Activated T-helper 2 cell treated with anti-CD3 and anti-CD28 coated beads, Interferon-gamma antibody, Interleukin-2, Interleukin-4, amounts not matched to agents 10 μg/mL and 5 μg/mL and 100 μg/mL, durations not matched to agents 14 hours and 24 hours and 36 hours (primary cell): ENCODE data around the gene AMIGO1. TPM values are rescaled to one million over a fixed set of nuclear protein-coding genes. Genes with fewer than 3 reads are reported as not detected.

Experiments used
- DNase-seq: peaks from one replicate; pipeline ENCODE4 v3.0.0; 2021; ENCODE audit warnings: low spot score
- H3K27ac Mint-ChIP-seq: one replicate; pipeline ENCODE4 v1.8.0; 2021; ENCODE audit warnings: mixed read lengths
- H3K27me3 Mint-ChIP-seq: one replicate; pipeline ENCODE4 v1.8.0; 2021; ENCODE audit warnings: low read depth, mixed read lengths
- H3K36me3 Mint-ChIP-seq: one replicate; pipeline ENCODE4 v1.8.0; 2021; ENCODE audit warnings: low read depth, mixed read lengths
- H3K4me1 Mint-ChIP-seq: one replicate; pipeline ENCODE4 v1.8.0; 2021; ENCODE audit warnings: low read depth, mixed read lengths
- H3K4me3 Mint-ChIP-seq: one replicate; pipeline ENCODE4 v1.8.0; 2021; ENCODE audit warnings: low read depth, mild to moderate bottlenecking, moderate library complexity, mixed read lengths
- H3K9me3 Mint-ChIP-seq: one replicate; pipeline ENCODE4 v1.8.0; 2021; ENCODE audit warnings: mixed read lengths
- intact Hi-C: fragments of 100-400 bp; cut with micrococcal nuclease; formaldehyde crosslinking; loops from one replicate; pipeline ENCODE4 v1.15.1; 2023
- total RNA-seq: library from RNA; stranded (reverse); gene quantifications from 2 replicates; pipeline ENCODE4 v1.2.3, GENCODE V29; 2022

Gene AMIGO1
- total RNA-seq, 1 donor from 2014 or later, result 0.66 TPM

DNA sequence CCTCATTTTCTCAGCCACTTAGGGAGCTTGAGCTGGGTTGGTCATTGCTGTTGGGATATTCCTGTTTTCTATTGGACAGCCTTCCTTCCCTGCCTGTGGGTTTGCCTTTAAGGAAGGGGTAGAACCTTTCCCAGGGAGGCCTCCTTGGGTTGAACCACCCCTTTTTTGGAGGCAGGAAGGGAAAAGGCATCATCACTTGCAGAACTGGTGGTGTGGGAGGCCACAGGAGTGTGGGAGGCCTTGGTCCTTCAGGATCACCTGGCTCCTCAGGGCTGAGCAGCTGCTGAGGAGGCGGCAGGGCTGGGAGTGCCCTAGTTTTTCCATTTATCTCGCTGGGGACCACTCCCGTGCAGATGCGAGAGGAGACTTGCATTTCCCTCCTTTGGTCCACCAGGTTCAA, 16.3 kb downstream of the AMIGO1 start:
- intact Hi-C loops, result no loop called here
- Mint-ChIP-seq H3K27me3 (no peaks in the 10 kb centered on the region), H3K27ac (no peak overlapping the region), H3K9me3 (no peaks in the 10 kb centered on the region), H3K4me1 (peaks cover 24% of the 10 kb centered on the region), H3K4me3 (peak overlapping the region; percentile 2), H3K36me3 (peaks cover 36% of the 10 kb centered on the region)
- DNase-seq, result no peak

DNA sequence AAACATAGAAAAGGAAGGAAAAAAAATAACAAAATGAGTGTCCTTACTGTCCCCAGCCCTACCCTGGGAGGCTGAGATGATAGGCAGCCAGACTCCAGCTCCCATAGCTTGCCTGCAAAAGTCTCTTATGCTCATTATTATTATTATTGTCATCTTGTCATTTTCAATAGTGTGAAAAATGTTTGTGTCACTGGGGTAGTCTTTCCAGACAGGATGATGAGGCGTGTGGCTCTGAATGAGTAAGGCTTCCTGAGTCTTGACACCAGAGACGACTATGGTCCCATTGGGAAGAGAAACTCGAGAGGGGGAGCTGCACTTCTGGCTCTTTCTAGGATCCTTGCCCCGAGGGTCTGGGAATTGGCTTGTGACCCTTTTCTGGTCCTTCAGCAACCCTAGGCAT, 16.7 kb downstream of the AMIGO1 start:
- H3K27me3 Mint-ChIP-seq, result no peaks in the 10 kb centered on the region
- peak overlapping the region; percentile 17 for H3K4me3 Mint-ChIP-seq
- no peaks in the 10 kb centered on the region for H3K9me3 Mint-ChIP-seq
- no peak overlapping the region for H3K27ac Mint-ChIP-seq
- peaks cover 35% of the 10 kb centered on the region for H3K36me3 Mint-ChIP-seq
- intact Hi-C loops, result no loop called here
- peaks cover 27% of the 10 kb centered on the region for H3K4me1 Mint-ChIP-seq
- no peak for DNase-seq

GRCh38 chr1:109491372-109491771, 18.2 kb downstream of the AMIGO1 start:
- H3K36me3 Mint-ChIP-seq, result peaks cover 32% of the 10 kb centered on the region
- intact Hi-C loops, result no loop called here
- H3K27me3 Mint-ChIP-seq, result no peaks in the 10 kb centered on the region
- H3K4me3 Mint-ChIP-seq, result no peak overlapping the region
- no peak for DNase-seq
- peaks cover 23% of the 10 kb centered on the region for H3K4me1 Mint-ChIP-seq
- H3K9me3 Mint-ChIP-seq, result no peaks in the 10 kb centered on the region
- no peak overlapping the region for H3K27ac Mint-ChIP-seq

DNA sequence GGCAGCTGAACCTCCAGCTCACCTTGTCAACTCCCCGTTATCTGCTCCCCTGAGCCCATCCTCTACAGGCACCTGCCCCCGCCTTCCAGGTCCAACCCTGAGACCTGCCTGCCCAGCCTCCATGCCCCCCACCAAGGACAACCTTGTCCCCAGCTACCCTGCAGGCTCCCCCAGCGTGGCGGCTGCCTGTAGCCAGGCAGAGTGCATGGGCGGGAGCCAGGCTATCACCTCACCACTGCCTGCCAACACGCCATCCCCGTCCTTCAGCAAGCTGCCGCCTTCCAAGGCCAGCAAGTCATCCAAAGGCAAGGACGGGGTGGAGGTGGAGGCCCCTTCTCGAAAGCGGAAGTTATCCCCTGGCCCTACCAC, 18.6 kb downstream of the AMIGO1 start:
- Mint-ChIP-seq H3K9me3 (no peaks in the 10 kb centered on the region), H3K27ac (no peak overlapping the region), H3K27me3 (no peaks in the 10 kb centered on the region), H3K4me1 (peaks cover 19% of the 10 kb centered on the region), H3K4me3 (no peak overlapping the region), H3K36me3 (peaks cover 32% of the 10 kb centered on the region)
- no peak for DNase-seq
- intact Hi-C loops, result no loop called here

- peaks cover 31% of the 10 kb centered on the region for H3K36me3 Mint-ChIP-seq
- H3K4me1 Mint-ChIP-seq, result peaks cover 16% of the 10 kb centered on the region
- H3K9me3 Mint-ChIP-seq, result no peaks in the 10 kb centered on the region
- intact Hi-C loops, result no loop called here
- H3K27me3 Mint-ChIP-seq, result no peaks in the 10 kb centered on the region
- no peak overlapping the region for H3K4me3 Mint-ChIP-seq
- peak; percentile 55 for DNase-seq
- no peak overlapping the region for H3K27ac Mint-ChIP-seq
These were observed 19.2 kb downstream of the AMIGO1 start for GRCh38 chr1:109490029-109490933.

DNA sequence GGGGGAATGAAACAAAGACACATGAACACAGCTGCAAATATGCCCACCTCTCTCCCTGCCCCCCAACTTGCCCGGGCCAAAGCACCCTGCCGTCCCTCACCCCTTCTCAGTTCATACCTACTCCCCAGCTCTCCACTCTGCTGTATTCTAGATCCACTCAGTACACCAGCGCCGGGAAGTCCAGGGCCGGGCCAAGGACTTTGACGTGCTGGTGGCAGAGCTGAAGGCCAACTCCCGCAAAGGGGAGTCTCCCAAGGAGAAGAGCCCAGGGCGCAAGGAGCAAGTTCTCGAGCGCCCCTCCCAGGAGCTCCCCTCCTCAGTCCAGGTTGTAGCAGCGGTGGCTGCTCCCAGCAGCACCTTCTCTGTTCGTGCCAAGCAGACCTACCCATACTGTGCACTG, 20.8 kb downstream of the AMIGO1 start:
- intact Hi-C loops, result no loop called here
- H3K4me1 Mint-ChIP-seq, result peaks cover 21% of the 10 kb centered on the region
- no peak for DNase-seq
- H3K27me3 Mint-ChIP-seq, result no peaks in the 10 kb centered on the region
- no peaks in the 10 kb centered on the region for H3K9me3 Mint-ChIP-seq
- no peak overlapping the region for H3K27ac Mint-ChIP-seq
- no peak overlapping the region for H3K4me3 Mint-ChIP-seq
- H3K36me3 Mint-ChIP-seq, result peaks cover 34% of the 10 kb centered on the region

GRCh38 chr1:109488201-109488600, 21.3 kb downstream of the AMIGO1 start:
- peaks cover 34% of the 10 kb centered on the region for H3K36me3 Mint-ChIP-seq
- H3K9me3 Mint-ChIP-seq, result no peaks in the 10 kb centered on the region
- no peak for DNase-seq
- peaks cover 24% of the 10 kb centered on the region for H3K4me1 Mint-ChIP-seq
- no peak overlapping the region for H3K27ac Mint-ChIP-seq
- intact Hi-C loops, result no loop called here
- no peak overlapping the region for H3K4me3 Mint-ChIP-seq
- H3K27me3 Mint-ChIP-seq, result no peaks in the 10 kb centered on the region

DNA sequence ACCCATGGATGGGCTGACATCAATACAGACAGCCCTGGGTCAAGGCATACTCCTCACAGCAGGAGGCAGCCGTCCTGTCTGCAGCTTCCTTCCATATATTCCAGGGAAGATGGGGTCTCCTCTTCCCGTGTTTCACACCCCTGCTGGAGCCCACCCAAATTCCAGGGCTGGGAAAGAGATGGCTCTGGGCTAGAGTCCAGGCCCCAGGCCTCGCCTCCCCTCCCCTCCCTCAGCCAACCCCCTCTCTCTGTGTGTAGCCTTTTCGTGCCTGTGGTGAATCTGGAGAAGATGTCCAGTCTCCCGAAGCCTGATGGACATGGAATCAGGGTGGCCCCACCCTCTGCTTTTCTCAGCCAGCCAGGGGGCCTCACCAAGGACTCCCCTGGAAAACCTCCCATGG, 22.3 kb downstream of the AMIGO1 start:
- no peaks in the 10 kb centered on the region for H3K9me3 Mint-ChIP-seq
- peaks cover 30% of the 10 kb centered on the region for H3K4me1 Mint-ChIP-seq
- intact Hi-C loops, result no loop called here
- no peaks in the 10 kb centered on the region for H3K27me3 Mint-ChIP-seq
- no peak for DNase-seq
- H3K4me3 Mint-ChIP-seq, result no peak overlapping the region
- H3K27ac Mint-ChIP-seq, result no peak overlapping the region
- peaks cover 34% of the 10 kb centered on the region for H3K36me3 Mint-ChIP-seq

DNA sequence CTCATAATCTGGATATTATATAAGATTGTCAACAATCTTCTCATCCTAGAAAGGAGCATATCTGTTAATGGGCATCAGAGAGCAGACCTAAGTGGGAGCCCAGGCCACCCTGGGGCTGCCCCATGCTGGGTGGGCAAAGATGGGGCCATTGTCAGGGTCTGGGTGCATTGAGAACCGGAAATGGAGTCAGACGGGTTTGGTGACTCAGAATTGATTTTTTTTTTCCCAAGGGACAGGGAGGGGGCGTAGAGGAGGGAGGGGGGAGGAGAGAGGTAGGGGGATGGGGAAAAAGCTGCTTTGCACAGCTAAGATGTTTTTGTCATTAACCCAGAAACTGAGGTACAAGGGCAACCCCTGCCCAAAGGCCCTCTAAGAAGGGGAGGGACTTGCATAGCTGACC, 24.5 kb downstream of the AMIGO1 start:
- peaks cover 31% of the 10 kb centered on the region for H3K36me3 Mint-ChIP-seq
- DNase-seq, result no peak
- H3K9me3 Mint-ChIP-seq, result no peaks in the 10 kb centered on the region
- H3K4me3 Mint-ChIP-seq, result peak overlapping the region; percentile 91
- intact Hi-C loops, result no loop called here
- H3K4me1 Mint-ChIP-seq, result peaks cover 30% of the 10 kb centered on the region
- peak overlapping the region; percentile 86 for H3K27ac Mint-ChIP-seq
- peaks cover 16% of the 10 kb centered on the region for H3K27me3 Mint-ChIP-seq

DNA sequence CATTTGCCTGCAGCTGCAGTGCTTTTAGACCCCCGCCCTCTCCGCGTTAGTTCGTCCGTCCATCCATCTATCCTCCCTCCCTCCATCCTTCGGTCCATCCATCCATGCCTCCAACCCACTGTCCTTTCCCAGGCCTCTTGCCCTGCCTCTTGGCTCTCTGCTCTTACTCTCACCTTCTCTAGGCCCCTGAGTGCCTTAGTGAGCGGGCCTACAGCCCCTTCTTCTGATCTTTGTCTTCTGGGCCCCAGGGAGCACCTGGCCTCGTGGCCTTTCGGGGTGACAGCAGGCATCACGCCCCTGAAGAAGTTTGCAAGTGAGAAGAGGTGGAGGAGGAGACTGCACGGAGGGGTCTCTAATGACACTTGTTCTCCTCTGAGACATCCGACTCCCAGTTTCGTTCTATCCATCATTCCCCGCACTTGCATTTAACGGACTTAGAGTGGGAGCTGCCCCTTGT, 25.0 kb downstream of the AMIGO1 start:
- Mint-ChIP-seq H3K9me3 (no peaks in the 10 kb centered on the region), H3K4me1 (peaks cover 30% of the 10 kb centered on the region), H3K4me3 (peak overlapping the region; percentile 91), H3K27ac (peak overlapping the region; percentile 86), H3K36me3 (peaks cover 30% of the 10 kb centered on the region), H3K27me3 (peaks cover 20% of the 10 kb centered on the region)
- intact Hi-C loops, result loop anchor here (1.0 to 5.0 kb wide), 2 partner anchors 10 to 133 kb away; partner anchors contain the start of genes AMPD2, CYB561D1 and GNAT2
- DNase-seq, result no peak

DNA sequence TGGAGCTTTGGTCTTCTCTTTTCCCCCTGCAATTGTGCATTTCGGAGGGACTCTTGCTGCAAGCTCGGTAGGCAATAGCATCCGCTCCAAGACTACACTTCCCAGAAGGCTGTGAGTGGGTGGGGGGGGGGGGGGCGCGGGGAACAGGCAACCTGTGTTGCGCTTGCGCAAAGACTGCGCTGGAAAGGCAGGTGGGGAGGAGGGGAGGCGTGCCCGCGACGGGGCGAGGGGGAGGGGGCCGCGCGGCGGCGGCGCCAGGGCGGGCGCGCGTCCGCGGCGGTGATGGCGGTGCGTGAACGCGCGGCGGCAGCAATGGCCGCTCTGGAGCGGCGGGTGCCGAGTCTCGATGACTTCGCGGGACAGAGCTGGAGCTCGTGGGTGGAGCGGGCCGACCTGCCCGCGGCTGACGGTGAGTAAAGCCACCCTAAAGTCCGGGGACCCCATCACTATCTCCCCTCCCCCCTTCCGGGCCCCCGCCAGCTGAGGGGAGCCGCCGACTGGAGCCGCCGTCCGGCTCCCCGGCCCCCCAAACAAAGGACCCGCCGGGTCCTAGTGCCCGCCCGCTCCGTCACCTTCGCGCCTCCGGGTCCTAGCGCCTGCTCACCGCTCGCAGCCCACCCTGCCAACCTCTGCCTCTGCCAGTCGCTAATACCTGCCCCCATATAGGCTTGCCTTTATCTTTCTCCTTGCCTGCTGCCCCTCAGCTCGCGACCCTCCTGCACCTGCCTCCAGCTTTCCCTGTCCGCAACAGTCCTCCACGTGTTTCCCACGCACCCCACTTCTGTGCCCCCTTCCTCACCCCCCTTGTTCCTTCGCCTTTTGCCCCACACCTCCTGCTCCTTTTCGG, 25.6 kb downstream of the AMIGO1 start, which contains the start of gene ATXN7L2:
Gene ATXN7L2 (plus strand): TSS at position 234 of the 847 bp plus-strand sequence. CDS start 49 bp downstream, at position 283.
- peaks cover 21% of the 10 kb centered on the region for H3K27me3 Mint-ChIP-seq
- H3K36me3 Mint-ChIP-seq, result peaks cover 26% of the 10 kb centered on the region
- H3K9me3 Mint-ChIP-seq, result no peaks in the 10 kb centered on the region
- peak; percentile 86 for DNase-seq
- intact Hi-C loops, result loop anchor here (1.0 to 5.0 kb wide), 3 partner anchors 10 to 133 kb away; partner anchors contain the start of genes AMPD2, CYB561D1, GNAT2 and PSMA5
- H3K4me1 Mint-ChIP-seq, result peaks cover 30% of the 10 kb centered on the region
- H3K4me3 Mint-ChIP-seq, result peak within 1 kb of the TSS; percentile 91
- H3K27ac Mint-ChIP-seq, result peak within 1 kb of the TSS; percentile 86

DNA sequence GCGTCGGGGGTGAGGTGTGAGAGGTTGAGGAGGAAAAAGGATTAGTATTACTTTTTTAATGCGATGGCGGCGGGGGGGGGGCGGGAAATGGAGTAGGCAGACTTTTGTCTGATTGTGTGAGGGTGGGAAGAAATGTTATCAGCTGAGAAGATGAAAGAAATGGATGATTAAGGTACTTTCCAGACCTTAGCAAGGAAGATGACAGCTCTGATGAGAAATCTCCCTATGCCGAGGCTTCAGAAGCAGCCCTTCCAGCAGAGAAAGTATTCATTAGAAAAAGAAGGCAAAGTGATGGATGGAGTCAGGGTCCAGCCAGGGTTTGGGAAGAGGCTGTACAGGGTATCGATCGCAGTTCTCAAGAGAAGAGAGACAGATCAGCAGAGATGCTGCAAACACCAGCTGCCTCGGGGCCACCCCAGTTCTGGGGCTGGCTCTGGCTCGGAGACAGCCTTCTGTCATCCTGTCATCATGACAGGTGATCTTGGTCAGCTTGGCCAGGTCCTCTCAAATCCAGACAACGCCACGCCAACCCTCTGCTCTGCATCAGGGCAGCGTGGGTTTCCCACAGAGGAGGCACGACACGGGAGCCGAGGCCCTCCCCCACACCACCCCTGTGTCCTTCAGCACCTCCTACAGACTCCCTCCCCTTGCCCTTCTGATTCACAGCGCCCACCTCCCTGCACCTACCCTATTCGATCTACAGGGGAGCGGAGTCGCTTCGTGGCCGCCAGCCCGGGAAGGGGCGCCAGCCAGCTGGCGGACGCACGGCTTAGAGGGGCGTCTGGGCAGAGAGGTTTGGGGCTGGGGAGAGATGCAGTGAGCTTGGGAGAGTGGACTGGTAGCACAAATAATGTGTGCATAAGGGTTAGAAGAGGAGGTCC, 26.5 kb downstream of the AMIGO1 start:
- intact Hi-C loops, result loop anchor here (1.0 to 5.0 kb wide), 2 partner anchors 57 to 134 kb away; partner anchors contain the start of genes AMPD2, GNAT2 and PSMA5
- no peaks in the 10 kb centered on the region for H3K9me3 Mint-ChIP-seq
- DNase-seq, result no peak
- peak overlapping the region; percentile 91 for H3K4me3 Mint-ChIP-seq
- peaks cover 22% of the 10 kb centered on the region for H3K36me3 Mint-ChIP-seq
- H3K27me3 Mint-ChIP-seq, result peaks cover 23% of the 10 kb centered on the region
- peak overlapping the region; percentile 58 for H3K27ac Mint-ChIP-seq
- H3K4me1 Mint-ChIP-seq, result peaks cover 30% of the 10 kb centered on the region
